HUES6 (cell line): ENCODE measurements around the gene RNF149.
"Not testable (repeated sequence)": the region's sequence is repeated elsewhere in the genome, so short reads cannot be mapped to it uniquely, and the experiment has no call there.

Experiments
- H3K27ac ChIP-seq: 2 replicates; pipeline ENCODE4 v1.7.0; 2013; ENCODE audit warnings: low read depth, mild to moderate bottlenecking, low read length, inconsistent platforms
- H3K27me3 ChIP-seq: 2 replicates; pipeline ENCODE4 v1.6.1; 2013; ENCODE audit warnings: low read length; ENCODE audit not compliant: control insufficient read depth, insufficient read depth
- H3K36me3 ChIP-seq: 2 replicates; pipeline ENCODE4 v1.6.1; 2013; ENCODE audit warnings: low read length; ENCODE audit not compliant: control insufficient read depth, insufficient read depth
- H3K4me1 ChIP-seq: 2 replicates; pipeline ENCODE4 v1.6.1; 2013; ENCODE audit warnings: low read length; ENCODE audit not compliant: control insufficient read depth, insufficient read depth
- H3K4me3 ChIP-seq: 2 replicates; pipeline ENCODE4 v1.5.1; 2013; ENCODE audit warnings: low read depth, low read length
- H3K9ac ChIP-seq: one replicate; pipeline ENCODE4 v1.6.1; 2013; ENCODE audit warnings: mild to moderate bottlenecking, low read length
- H3K9me3 ChIP-seq: 2 replicates; pipeline ENCODE4 v1.6.1; 2013; ENCODE audit warnings: low read depth, low read length; ENCODE audit not compliant: control insufficient read depth, insufficient read depth

The RNF149 gene

DNA sequence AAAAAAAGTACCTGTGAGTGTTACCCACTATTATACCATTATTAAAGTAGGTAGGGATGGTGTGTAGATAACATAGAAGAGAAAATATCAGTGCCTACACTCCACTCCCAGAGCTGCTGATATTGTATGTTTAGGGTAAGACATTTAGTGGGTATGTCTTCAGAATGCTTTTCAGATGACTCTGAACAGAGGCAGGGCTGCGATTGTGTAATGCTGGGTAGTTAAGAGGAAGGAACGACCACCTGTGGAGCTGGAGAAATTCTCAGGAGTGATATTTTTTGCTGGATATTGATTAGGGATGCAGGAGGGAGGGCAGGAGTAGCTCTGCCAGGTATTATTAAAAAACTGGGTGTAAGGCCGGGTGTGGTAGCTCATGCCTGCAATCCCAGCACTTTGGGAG, 53.0 kb downstream of the RNF149 start:
- Histone ChIP-seq H3K27me3 (no peaks in the 10 kb centered on the region), H3K9ac (no peak overlapping the region), H3K4me3 (no peak overlapping the region), H3K4me1 (peaks cover 14% of the 10 kb centered on the region), H3K36me3 (peaks cover 27% of the 10 kb centered on the region), H3K9me3 (no peaks in the 10 kb centered on the region), H3K27ac (no peak overlapping the region)

DNA sequence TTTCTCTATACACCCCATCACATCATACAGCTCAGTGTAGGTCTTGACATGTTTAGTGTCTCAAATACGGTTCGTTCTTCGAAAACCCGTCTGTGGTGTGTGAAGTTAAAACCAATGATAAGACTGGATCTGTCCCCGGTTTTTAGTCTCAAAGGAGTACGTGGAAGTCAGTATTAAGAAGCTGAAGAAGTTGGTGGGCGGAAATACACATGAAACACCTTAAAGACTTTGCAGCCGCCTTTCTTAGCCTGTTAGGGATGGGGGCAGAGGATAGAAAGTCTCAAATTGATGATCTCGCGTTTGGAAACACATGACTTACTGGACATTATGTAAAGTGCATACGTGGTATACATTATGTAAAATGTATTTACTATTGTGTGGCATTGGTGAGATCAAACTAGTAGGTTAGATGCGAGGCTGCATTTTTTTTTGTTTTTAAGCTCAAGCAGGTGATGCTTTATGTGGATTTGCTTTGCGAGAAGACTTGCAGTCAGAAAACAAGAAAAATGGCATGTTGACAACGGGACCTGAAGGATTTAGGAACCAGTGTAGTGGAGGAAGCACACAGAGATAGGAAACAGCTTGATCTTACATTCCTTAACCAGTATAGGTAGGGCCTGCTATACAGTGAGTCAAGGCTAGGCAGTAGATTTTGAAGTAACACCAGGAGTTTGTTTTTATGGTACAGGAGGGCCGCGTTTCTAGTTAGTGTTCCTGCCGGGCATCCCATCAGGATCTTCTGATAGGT, 54.6 kb downstream of the RNF149 start:
- Histone ChIP-seq H3K4me3 (peak overlapping the region; percentile 86), H3K27me3 (no peaks in the 10 kb centered on the region), H3K27ac (no peak overlapping the region), H3K9ac (peak overlapping the region; percentile 83), H3K9me3 (no peaks in the 10 kb centered on the region), H3K36me3 (peaks cover 13% of the 10 kb centered on the region), H3K4me1 (peaks cover 22% of the 10 kb centered on the region)

DNA sequence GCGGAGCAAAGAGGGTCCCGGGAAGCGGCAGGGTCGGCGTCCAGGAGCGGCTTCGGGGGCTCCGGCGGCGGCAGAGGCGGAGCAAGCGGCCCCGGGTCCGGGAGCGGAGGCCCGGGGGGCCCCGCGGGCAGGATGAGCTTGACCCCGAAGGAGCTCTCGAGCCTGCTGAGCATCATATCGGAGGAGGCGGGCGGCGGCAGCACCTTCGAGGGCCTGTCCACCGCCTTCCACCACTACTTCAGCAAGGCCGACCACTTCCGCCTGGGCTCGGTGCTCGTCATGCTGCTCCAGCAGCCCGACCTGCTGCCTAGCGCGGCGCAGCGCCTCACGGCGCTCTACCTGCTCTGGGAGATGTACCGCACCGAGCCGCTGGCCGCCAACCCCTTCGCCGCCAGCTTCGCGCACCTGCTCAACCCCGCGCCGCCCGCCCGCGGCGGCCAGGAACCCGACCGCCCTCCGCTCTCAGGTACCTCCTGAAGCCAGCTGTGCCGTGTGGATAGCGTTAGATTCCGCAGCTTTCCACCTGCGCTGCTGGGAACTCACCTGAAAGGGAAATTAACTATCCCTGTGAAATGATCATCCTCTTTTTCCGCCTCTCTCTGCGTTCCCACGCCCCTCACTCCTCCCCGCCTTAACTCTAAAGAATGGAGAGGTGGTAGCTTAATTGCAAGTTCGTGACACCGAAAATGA, 55.3 kb downstream of the RNF149 start:
- Histone ChIP-seq H3K27me3 (no peaks in the 10 kb centered on the region), H3K9me3 (no peaks in the 10 kb centered on the region), H3K9ac (peak overlapping the region; percentile 83), H3K4me1 (peaks cover 25% of the 10 kb centered on the region), H3K4me3 (peak overlapping the region; percentile 86), H3K36me3 (peaks cover 7% of the 10 kb centered on the region), H3K27ac (peak overlapping the region; percentile 90)

DNA sequence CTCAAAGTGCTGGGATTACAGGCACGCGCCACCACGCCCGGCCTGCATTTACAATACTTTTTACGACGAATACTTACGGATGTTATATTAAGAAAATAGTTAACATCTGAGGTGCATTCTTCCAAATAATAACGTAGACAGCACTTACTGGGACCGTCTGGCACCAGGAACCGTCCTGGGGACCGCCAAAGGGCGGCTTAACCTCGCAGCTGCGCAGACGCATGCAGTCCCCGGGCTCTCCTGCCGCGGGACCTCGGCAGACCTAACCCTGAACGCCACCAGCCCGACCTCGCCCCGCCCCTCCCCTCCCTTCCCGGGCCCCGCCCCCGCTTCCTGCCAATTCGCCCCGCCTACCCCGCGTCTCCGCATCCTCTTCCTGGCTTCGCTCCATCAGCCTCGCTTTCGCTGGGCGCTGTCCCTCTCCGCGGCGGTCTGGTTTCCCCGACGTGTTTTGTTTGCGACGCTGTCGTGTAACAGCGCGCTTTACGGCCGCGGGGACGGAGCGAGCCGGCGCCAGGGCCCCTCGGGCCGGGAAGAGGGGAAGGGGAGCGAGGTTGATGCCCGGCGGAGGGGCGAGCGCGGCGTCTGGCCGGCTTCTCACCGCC, 56.0 kb downstream of the RNF149 start, which contains the start of gene CNOT11:
TSS of gene CNOT11 (plus strand) at position 479 of the 605 bp plus-strand sequence. CDS start at position 558, 79 bp downstream.
- peak within 1 kb of the TSS; percentile 86 for H3K4me3 ChIP-seq
- peaks cover 25% of the 10 kb centered on the region for H3K4me1 ChIP-seq
- peak within 1 kb of the TSS; percentile 90 for H3K27ac ChIP-seq
- no peaks in the 10 kb centered on the region for H3K27me3 ChIP-seq
- H3K36me3 ChIP-seq = peaks cover 3% of the 10 kb centered on the region
- peak within 1 kb of the TSS; percentile 90 for H3K9ac ChIP-seq
- no peaks in the 10 kb centered on the region for H3K9me3 ChIP-seq

DNA sequence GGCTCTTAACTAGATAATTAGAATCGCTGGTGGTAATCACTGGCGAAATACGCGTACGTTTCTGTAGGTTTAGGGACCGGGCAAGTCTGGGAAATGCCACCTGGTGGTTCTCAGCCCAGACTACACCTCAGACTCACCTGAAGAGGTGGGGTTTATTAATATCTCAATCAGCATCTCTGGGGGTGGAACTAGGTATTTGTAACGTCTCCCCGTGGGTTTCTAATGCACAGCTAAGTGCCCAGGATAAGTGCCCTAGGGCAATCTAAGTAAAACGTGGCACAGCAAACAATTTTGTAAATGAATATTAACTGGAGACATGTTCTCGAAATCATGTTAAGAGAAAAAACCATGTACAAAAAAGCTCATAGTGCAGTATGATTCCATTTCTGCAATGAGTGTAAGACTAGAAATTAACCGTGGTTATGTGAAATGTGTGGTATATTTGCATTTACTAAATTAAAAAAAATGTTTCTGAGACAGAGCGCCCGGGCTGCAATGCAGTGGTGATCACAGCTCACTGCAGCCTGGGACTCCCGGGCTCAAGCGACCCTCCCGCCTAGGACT, 56.6 kb downstream of the RNF149 start:
- peaks cover 25% of the 10 kb centered on the region for H3K4me1 ChIP-seq
- peak overlapping the region; percentile 85; the same call in 1 of the 2 replicates for H3K27ac ChIP-seq

DNA sequence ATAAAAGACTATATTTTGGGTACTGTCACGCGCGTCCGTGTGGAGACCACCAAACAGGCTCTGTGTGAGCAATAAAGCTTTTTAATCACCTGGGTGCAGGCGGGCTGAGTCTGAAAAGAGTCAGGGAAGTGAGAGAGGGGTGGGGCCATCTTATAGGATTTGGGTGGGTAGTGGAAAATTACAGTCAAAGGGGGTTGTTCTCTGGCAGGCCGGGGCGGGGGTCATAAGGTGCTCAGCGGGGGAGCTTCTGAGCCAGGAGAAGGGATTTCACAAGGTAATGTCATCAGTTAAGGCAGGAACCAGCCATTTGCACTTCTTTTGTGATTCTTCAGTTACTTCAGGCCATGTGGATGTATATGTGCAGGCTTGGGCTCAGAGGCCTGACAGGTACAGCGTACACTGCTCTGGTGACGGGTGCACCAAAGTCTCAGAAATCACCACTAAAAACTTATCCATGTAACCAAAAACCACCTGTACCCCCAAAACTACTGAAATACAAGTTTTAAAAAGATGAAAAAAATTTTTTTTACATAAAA, 57.2 kb downstream of the RNF149 start:
- not testable (repeated sequence) for H3K36me3 ChIP-seq, H3K27me3 ChIP-seq, H3K9me3 ChIP-seq
- H3K4me1 ChIP-seq = peaks cover 25% of the 10 kb centered on the region
- peak overlapping the region; percentile 66 for H3K9ac ChIP-seq
- H3K27ac ChIP-seq = peak overlapping the region; percentile 68; the same call in 1 of the 2 replicates
- H3K4me3 ChIP-seq = peak overlapping the region; percentile 86

More for the DNA sequence above, 56.6 kb downstream of the RNF149 start:
- peak overlapping the region; percentile 86 for H3K4me3 ChIP-seq
- no peaks in the 10 kb centered on the region for H3K9me3 ChIP-seq
- H3K9ac ChIP-seq = peak overlapping the region; percentile 90
- no peaks in the 10 kb centered on the region for H3K36me3 ChIP-seq
- no peaks in the 10 kb centered on the region for H3K27me3 ChIP-seq

DNA sequence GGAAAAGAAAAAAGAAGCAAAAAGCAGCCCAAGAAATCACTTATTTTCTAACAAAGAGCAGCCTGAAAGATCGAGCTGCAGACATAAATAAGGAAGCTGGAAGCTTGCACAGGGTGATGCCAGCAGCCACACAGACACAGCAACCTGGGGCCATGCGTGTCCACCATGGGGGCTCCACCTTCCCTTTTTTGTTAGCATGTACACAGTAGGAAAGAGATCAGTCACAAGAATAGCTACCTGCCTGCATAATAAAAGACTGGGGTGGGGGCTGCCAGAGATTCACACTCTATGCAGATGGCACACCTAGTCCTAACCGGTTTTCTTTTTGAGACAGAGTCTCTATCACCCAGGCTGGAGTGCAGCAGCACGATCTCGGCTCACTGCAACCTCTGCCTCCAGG, 58.7 kb downstream of the RNF149 start:
- peak overlapping the region; percentile 18 for H3K9ac ChIP-seq
- H3K4me1 ChIP-seq = peaks cover 25% of the 10 kb centered on the region
- H3K36me3 ChIP-seq = no peaks in the 10 kb centered on the region
- no peaks in the 10 kb centered on the region for H3K27me3 ChIP-seq
- H3K27ac ChIP-seq = peak overlapping the region; percentile 6; the same call in 1 of the 2 replicates
- H3K9me3 ChIP-seq = 0 out of 2 replicates have a peak, but pooled peaks cover 2% of the 10 kb centered on the region
- H3K4me3 ChIP-seq = no peak overlapping the region

DNA sequence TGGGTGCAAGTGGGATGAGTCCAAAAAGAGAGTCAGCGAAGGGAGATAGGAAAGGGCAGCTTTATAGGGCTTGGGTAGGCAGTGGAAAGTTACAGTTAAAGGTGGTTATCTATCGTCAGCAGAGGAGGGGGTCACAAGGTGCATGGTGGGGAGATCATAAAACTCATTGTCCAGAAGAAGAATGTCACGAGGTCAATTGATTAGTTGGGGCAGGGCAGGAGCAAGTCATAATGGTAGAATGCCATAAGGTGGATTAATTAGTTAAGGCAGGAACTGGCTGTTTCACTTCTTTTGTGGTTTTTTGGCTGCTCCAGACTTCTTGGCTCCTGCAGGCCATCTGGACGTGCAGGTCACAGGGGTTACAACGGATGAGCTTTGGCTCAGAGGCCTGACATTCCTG, 59.7 kb downstream of the RNF149 start:
- H3K9me3 ChIP-seq, H3K27ac ChIP-seq, H3K27me3 ChIP-seq: not testable (repeated sequence)

DNA sequence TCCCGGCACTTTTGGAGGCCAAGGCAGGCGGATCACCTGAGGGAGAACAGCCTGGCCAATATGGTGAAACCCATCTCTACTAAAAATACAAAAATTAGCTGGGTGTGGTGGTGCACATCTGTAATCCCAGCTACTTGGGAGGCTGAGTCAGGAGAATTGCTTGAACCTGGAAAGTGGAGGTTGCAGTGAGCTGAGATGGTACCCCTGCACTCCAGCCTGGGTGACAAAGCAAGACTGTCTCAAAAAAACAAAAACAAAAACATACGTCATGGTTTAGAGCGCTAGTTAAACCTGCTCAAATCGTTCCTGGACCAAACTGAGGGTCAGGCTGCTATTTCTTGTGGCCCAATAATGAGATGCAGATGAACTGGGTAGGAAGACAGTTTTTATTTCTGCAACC, 63.0 kb downstream of the RNF149 start:
- H3K9me3 ChIP-seq, H3K36me3 ChIP-seq, H3K9ac ChIP-seq, H3K4me3 ChIP-seq, H3K27ac ChIP-seq, H3K27me3 ChIP-seq: not testable (repeated sequence)
- H3K4me1 ChIP-seq = peaks cover 11% of the 10 kb centered on the region

More for the DNA sequence above, 59.7 kb downstream of the RNF149 start:
- H3K4me1 ChIP-seq = peaks cover 15% of the 10 kb centered on the region
- not testable (repeated sequence) for H3K9ac ChIP-seq, H3K36me3 ChIP-seq, H3K4me3 ChIP-seq

DNA sequence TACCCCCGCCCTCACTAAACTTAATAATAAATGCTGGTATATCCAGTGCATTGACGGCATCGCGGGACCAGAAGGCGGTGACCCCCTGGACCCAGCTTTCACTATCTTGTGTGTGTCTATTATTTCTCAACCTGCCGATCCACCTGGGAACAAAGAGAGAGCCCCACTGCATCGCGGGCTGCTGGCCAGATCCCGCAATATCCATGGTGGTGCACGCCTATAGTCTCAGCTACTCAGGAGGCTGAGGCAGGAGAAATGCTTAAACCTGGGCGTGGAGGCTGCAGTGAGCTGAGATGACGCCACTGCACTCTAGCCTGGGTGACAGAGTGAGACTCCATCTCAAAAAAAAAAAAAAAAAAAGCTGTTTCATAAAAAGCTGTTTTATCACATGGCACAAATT, 63.6 kb downstream of the RNF149 start:
- H3K4me3 ChIP-seq, H3K36me3 ChIP-seq, H3K27ac ChIP-seq, H3K9me3 ChIP-seq, H3K9ac ChIP-seq, H3K27me3 ChIP-seq: not testable (repeated sequence)
- H3K4me1 ChIP-seq = peaks cover 11% of the 10 kb centered on the region
